ENCODE measurements around the gene CLEC20A.

Gene CLEC20A

GRCh38 chr1:178500091-178500770 is 3.5 kb upstream of the CLEC20A start:
- DNase-seq (ENCODE audit: low read depth in 2 of 2): no peak

GRCh38 chr1:178498896-178499675 is 2.3 kb upstream of the CLEC20A start:
- DNase-seq (ENCODE audit: low read depth in 2 of 2): no peak

- no peak for DNase-seq (ENCODE audit: low read depth in 2 of 2)
These were observed 1.2 kb upstream of the CLEC20A start for GRCh38 chr1:178497903-178498478.

GRCh38 chr1:178495741-178496409 is 889 bp downstream of the CLEC20A start:
- no peak for DNase-seq (ENCODE audit: low read depth in 2 of 2)

GRCh38 chr1:178495158-178495557 is 1.6 kb downstream of the CLEC20A start:
- no peak for DNase-seq (ENCODE audit: low read depth in 2 of 2)

GRCh38 chr1:178494569-178494971 is 2.2 kb downstream of the CLEC20A start:
- DNase-seq (ENCODE audit: low read depth in 2 of 2): no peak

- no peak for DNase-seq (ENCODE audit: low read depth in 2 of 2)
These were observed 3.4 kb downstream of the CLEC20A start for GRCh38 chr1:178493301-178493741.

- DNase-seq (ENCODE audit: low read depth in 2 of 2): no peak
These were observed 4.4 kb downstream of the CLEC20A start for GRCh38 chr1:178492341-178492740.

GRCh38 chr1:178491721-178492120 is 5.0 kb downstream of the CLEC20A start:
- DNase-seq (ENCODE audit: low read depth in 2 of 2): no peak

GRCh38 chr1:178490967-178491366 is 5.8 kb downstream of the CLEC20A start:
- DNase-seq (ENCODE audit: low read depth in 2 of 2): no peak

- DNase-seq (ENCODE audit: low read depth in 2 of 2): no peak
These were observed 6.6 kb downstream of the CLEC20A start for GRCh38 chr1:178490136-178490535.

- DNase-seq (ENCODE audit: low read depth in 2 of 2): no peak
These were observed 7.4 kb downstream of the CLEC20A start for GRCh38 chr1:178489399-178489798.

- DNase-seq (ENCODE audit: low read depth in 2 of 2): no peak
These were observed 8.4 kb downstream of the CLEC20A start for GRCh38 chr1:178488393-178488792.

- DNase-seq (ENCODE audit: low read depth in 2 of 2): no peak
These were observed 9.6 kb downstream of the CLEC20A start for GRCh38 chr1:178487070-178487615.

- DNase-seq (ENCODE audit: low read depth in 2 of 2): no peak
These were observed 10.4 kb downstream of the CLEC20A start for GRCh38 chr1:178486100-178487069.

GRCh38 chr1:178485541-178485981 is 11.2 kb downstream of the CLEC20A start:
- DNase-seq (ENCODE audit: low read depth in 2 of 2): no peak

GRCh38 chr1:178484698-178485225 is 12.0 kb downstream of the CLEC20A start:
- DNase-seq (ENCODE audit: low read depth in 2 of 2): no peak

- no peak for DNase-seq (ENCODE audit: low read depth in 2 of 2)
These were observed 13.4 kb downstream of the CLEC20A start for GRCh38 chr1:178483251-178483957.

GRCh38 chr1:178477841-178478240 is 18.9 kb downstream of the CLEC20A start:
- no peak for DNase-seq (ENCODE audit: low read depth in 2 of 2)

GRCh38 chr1:178477373-178477772 is 19.4 kb downstream of the CLEC20A start:
- DNase-seq (ENCODE audit: low read depth in 2 of 2): no peak

All from stimulated activated CD8-positive, alpha-beta memory T cell treated with anti-CD3 and anti-CD28 coated beads, Interleukin-2, amount 100 ng/mL, for 48 hours (primary cell).